Liver (tissue), 9 donors: ENCODE data around the gene COL8A2. TPM values are rescaled to one million over a fixed set of nuclear protein-coding genes. Genes with fewer than 3 reads are reported as not detected.

Experiments
- DNase-seq: peaks from one replicate; pipeline ENCODE4 v3.0.0-alpha.2; 2017; ENCODE audit warnings: low spot score
- H3K27ac ChIP-seq, 2 donors: one replicate each; pipeline ENCODE4 v1.7.0; 2013; ENCODE audit warnings: inconsistent platforms in 2 of 2, low read length in 2 of 2, control low read depth in 1 of 2, low read depth in 1 of 2, mild to moderate bottlenecking in 1 of 2
- H3K27me3 ChIP-seq, 4 donors: one replicate each; pipeline versions ENCODE4 v1.6.1 to v1.7.0; 2013; ENCODE audit warnings: low read length in 3 of 4, inconsistent platforms in 1 of 4, mild to moderate bottlenecking in 1 of 4, moderate library complexity in 1 of 4; ENCODE audit not compliant: control insufficient read depth in 4 of 4, insufficient read depth in 4 of 4
- H3K36me3 ChIP-seq, 4 donors: one replicate each; pipeline versions ENCODE4 v1.6.1 to v1.7.0; 2013; ENCODE audit warnings: low read length in 3 of 4, mild to moderate bottlenecking in 3 of 4, low read depth in 1 of 4, moderate library complexity in 1 of 4; ENCODE audit not compliant: control insufficient read depth in 4 of 4, insufficient read depth in 3 of 4
- H3K4me1 ChIP-seq, 4 donors: one replicate each; pipeline versions ENCODE4 v1.6.1 to v1.7.0; 2013; ENCODE audit warnings: low read length in 3 of 4, mild to moderate bottlenecking in 3 of 4, moderate library complexity in 1 of 4; ENCODE audit not compliant: control insufficient read depth in 4 of 4, insufficient read depth in 4 of 4
- H3K4me3 ChIP-seq, 3 donors: one replicate each; pipeline versions ENCODE4 v1.6.1 to v1.7.0; 2013; ENCODE audit warnings: low read length in 3 of 3, control low read depth in 1 of 3, low read depth in 1 of 3, mild to moderate bottlenecking in 1 of 3
- H3K9ac ChIP-seq, 2 donors: one replicate each; pipeline ENCODE4 v1.7.0; 2013; ENCODE audit warnings: low read length in 2 of 2, mild to moderate bottlenecking in 2 of 2, moderate library complexity in 2 of 2, control low read depth in 1 of 2, low read depth in 1 of 2
- H3K9me3 ChIP-seq, 4 donors: one replicate each; pipeline versions ENCODE4 v1.6.1 to v1.7.0; 2013; ENCODE audit warnings: low read length in 3 of 4; ENCODE audit not compliant: control insufficient read depth in 4 of 4
- CTCF ChIP-seq: fragments of 150-350 bp; IDR thresholded peaks from 2 replicates; pipeline ENCODE4 v1.5.1; 2017; ENCODE audit warnings: improper control_type of control experiment, low read depth, low read length; ENCODE audit not compliant: missing input control
- FOXA1 ChIP-seq: IDR thresholded peaks from 2 replicates; pipeline ENCODE4 v1.6.1; 2016; ENCODE audit warnings: antibody characterized with exemption
- GABPA ChIP-seq, 2 donors: IDR thresholded peaks in 1 of 2; conservative IDR thresholded peaks in 1 of 2; 2 replicates each; pipeline ENCODE4 v1.6.1; 2016; ENCODE audit warnings: antibody characterized with exemption in 2 of 2, mild to moderate bottlenecking in 1 of 2, moderate library complexity in 1 of 2
- HNF4A ChIP-seq, 2 donors: conservative IDR thresholded peaks; 2 replicates each; pipeline ENCODE4 v1.6.1; 2016; ENCODE audit warnings: antibody characterized with exemption in 2 of 2, mild to moderate bottlenecking in 2 of 2
- HNF4G ChIP-seq: IDR thresholded peaks from 2 replicates; pipeline ENCODE4 v1.6.1; 2016; ENCODE audit warnings: antibody characterized with exemption
- JUND ChIP-seq, 2 donors: IDR thresholded peaks; 2 replicates each; pipeline ENCODE4 v1.6.1; 2016; ENCODE audit warnings: antibody characterized with exemption in 2 of 2
- MAX ChIP-seq: IDR thresholded peaks from 2 replicates; pipeline ENCODE4 v1.6.1; 2016; ENCODE audit warnings: antibody characterized with exemption
- NR2F2 ChIP-seq: IDR thresholded peaks from 2 replicates; pipeline ENCODE4 v1.6.1; 2016; ENCODE audit warnings: antibody characterized with exemption
- RAD21 ChIP-seq, 2 donors: IDR thresholded peaks; 2 replicates each; pipeline ENCODE4 v1.6.1; 2016; ENCODE audit warnings: antibody characterized with exemption in 2 of 2, mild to moderate bottlenecking in 2 of 2
- SP1 ChIP-seq: IDR thresholded peaks from 2 replicates; pipeline ENCODE4 v1.6.1; 2018; ENCODE audit warnings: antibody characterized with exemption, mild to moderate bottlenecking
- TAF1 ChIP-seq: conservative IDR thresholded peaks from 2 replicates; pipeline ENCODE4 v1.6.1; 2016; ENCODE audit warnings: antibody characterized with exemption, mild to moderate bottlenecking
- YY1 ChIP-seq: IDR thresholded peaks from 2 replicates; pipeline ENCODE4 v1.6.1; 2016; ENCODE audit warnings: antibody characterized with exemption, mild to moderate bottlenecking
- WGBS: extraction: QIAGEN DNeasy Blood & Tissue Kit; methylation state at CpG from one replicate; pipeline ENCODE4 v1.1.7; 2013; 5-methylcytosine and 5-hydroxymethylcytosine counted together
- polyA plus RNA-seq, 2 donors: library from polyadenylated mRNA; stranded (reverse) in 1 of 2; unstranded in 1 of 2; fragments of 200-250 nt in 1 of 2; fragments of >200 nt in 1 of 2; fragmentation: Nextera tagmentation in 1 of 2; extraction: Ambion mirVana in 1 of 2; gene quantifications; one replicate each; pipeline versions ENCODE4 v1.2.1 to v1.2.3, GENCODE V29; 2013 to 2015
- total RNA-seq, 2 donors: library from RNA; depleted of rRNA; stranded (reverse); fragments of >200 nt; gene quantifications; one replicate each; pipeline ENCODE4 v1.2.3, GENCODE V29; 2014
- TF ChIP-seq, protein P1 (sequence below): IDR thresholded peaks from 2 replicates; pipeline ENCODE4 v1.6.1; 2016; ENCODE audit warnings: antibody characterized with exemption
- TF ChIP-seq, protein P2 (sequence below): IDR thresholded peaks from 2 replicates; pipeline ENCODE4 v1.6.1; 2016; ENCODE audit warnings: antibody characterized with exemption, mild to moderate bottlenecking
- donor health status: healthy.
- donor health status: healthy.
- donor health status: healthy.
- donor health status: healthy.
- donor health status: healthy.

COL8A2 gene
- total and polyA plus RNA-seq, 4 donors, result 0.04 to 0.47 (median 0.35) TPM

- DNase-seq, result no peak
- H3K4me1 ChIP-seq, result no peaks in the 10 kb centered on the region
- TF ChIP-seq HNF4G, result no peak
- TF ChIP-seq MAX, result no peak
- TF ChIP-seq NR2F2, result no peak
- no peak for TF ChIP-seq TAF1
- no peak for TF ChIP-seq FOXA1
- TF ChIP-seq, protein P1, sequence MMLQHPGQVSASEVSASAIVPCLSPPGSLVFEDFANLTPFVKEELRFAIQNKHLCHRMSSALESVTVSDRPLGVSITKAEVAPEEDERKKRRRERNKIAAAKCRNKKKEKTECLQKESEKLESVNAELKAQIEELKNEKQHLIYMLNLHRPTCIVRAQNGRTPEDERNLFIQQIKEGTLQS, result no peak
- no peak for TF ChIP-seq RAD21 (IDR thresholded peaks at IDR 0.05)
- TF ChIP-seq YY1, result no peak
- TF ChIP-seq GABPA (IDR thresholded peaks at IDR 0.05 in 1 of 2, conservative IDR thresholded peaks at IDR 0.05 in 1 of 2), result no peak
- no peak overlapping the region for H3K4me3 ChIP-seq
- WGBS, result 88% methylated on average over 11 of the region's 11 CpGs
- H3K36me3 ChIP-seq, result no peaks in the 10 kb centered on the region
- no peaks in the 10 kb centered on the region for H3K9me3 ChIP-seq
- H3K9ac ChIP-seq, result no peak overlapping the region
- no peaks in the 10 kb centered on the region for H3K27me3 ChIP-seq
- H3K27ac ChIP-seq, result no peak overlapping the region
Observed at GRCh38 chr1:36109041-36109679, 15.9 kb downstream of the COL8A2 start.

- Histone ChIP-seq H3K9me3 (no peaks in the 10 kb centered on the region), H3K27ac (no peak overlapping the region), H3K4me1 (no peaks in the 10 kb centered on the region), H3K36me3 (no peaks in the 10 kb centered on the region), H3K9ac (no peak overlapping the region), H3K4me3 (no peak overlapping the region), H3K27me3 (no peaks in the 10 kb centered on the region)
- TF ChIP-seq MAX (no peak), SP1 (no peak), TAF1 (no peak), JUND (IDR thresholded peaks at IDR 0.05) (no peak), HNF4A (conservative IDR thresholded peaks at IDR 0.05) (no peak), FOXA1 (no peak)
- TF ChIP-seq, protein P2, sequence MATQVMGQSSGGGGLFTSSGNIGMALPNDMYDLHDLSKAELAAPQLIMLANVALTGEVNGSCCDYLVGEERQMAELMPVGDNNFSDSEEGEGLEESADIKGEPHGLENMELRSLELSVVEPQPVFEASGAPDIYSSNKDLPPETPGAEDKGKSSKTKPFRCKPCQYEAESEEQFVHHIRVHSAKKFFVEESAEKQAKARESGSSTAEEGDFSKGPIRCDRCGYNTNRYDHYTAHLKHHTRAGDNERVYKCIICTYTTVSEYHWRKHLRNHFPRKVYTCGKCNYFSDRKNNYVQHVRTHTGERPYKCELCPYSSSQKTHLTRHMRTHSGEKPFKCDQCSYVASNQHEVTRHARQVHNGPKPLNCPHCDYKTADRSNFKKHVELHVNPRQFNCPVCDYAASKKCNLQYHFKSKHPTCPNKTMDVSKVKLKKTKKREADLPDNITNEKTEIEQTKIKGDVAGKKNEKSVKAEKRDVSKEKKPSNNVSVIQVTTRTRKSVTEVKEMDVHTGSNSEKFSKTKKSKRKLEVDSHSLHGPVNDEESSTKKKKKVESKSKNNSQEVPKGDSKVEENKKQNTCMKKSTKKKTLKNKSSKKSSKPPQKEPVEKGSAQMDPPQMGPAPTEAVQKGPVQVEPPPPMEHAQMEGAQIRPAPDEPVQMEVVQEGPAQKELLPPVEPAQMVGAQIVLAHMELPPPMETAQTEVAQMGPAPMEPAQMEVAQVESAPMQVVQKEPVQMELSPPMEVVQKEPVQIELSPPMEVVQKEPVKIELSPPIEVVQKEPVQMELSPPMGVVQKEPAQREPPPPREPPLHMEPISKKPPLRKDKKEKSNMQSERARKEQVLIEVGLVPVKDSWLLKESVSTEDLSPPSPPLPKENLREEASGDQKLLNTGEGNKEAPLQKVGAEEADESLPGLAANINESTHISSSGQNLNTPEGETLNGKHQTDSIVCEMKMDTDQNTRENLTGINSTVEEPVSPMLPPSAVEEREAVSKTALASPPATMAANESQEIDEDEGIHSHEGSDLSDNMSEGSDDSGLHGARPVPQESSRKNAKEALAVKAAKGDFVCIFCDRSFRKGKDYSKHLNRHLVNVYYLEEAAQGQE, result no peak
- DNase-seq, result no peak
- WGBS, result 89% methylated on average over 14 of the region's 14 CpGs
Observed at GRCh38 chr1:36108314-36108713, 16.7 kb downstream of the COL8A2 start.

- TF ChIP-seq, protein P1, result no peak
- TF ChIP-seq YY1 (no peak), CTCF (no peak), SP1 (no peak), HNF4A (conservative IDR thresholded peaks at IDR 0.05) (no peak)
- Histone ChIP-seq H3K27ac (no peak overlapping the region), H3K4me1 (no peaks in the 10 kb centered on the region), H3K36me3 (no peaks in the 10 kb centered on the region), H3K9me3 (no peaks in the 10 kb centered on the region), H3K9ac (no peak overlapping the region), H3K27me3 (no peaks in the 10 kb centered on the region), H3K4me3 (no peak overlapping the region)
- DNase-seq, result no peak
- 92% methylated on average over 9 of the region's 9 CpGs for WGBS
Observed at GRCh38 chr1:36107394-36107793, 17.6 kb downstream of the COL8A2 start.
